ENCODE results near the gene ZNF385B. TPM values are rescaled to one million over a fixed set of nuclear protein-coding genes. Genes with fewer than 3 reads are reported as not detected.

The ZNF385B gene
- polyA plus RNA-seq, 1 donor from 2014 or later: 0.31 TPM

GRCh38 chr2:179447839-179448447 is 413.5 kb downstream of the ZNF385B start:
- Histone ChIP-seq H3K4me3 (ENCODE audit: low read length) (no peak overlapping the region), H3K36me3 (ENCODE audit: insufficient read depth, low read length) (no peaks in the 10 kb centered on the region), H2AFZ (ENCODE audit: low read depth, low read length) (no peak overlapping the region), H3K9ac (ENCODE audit: low read length) (no peak overlapping the region), H4K20me1 (ENCODE audit: insufficient read depth) (no peaks in the 10 kb centered on the region), H3K9me3 (ENCODE audit: low read length) (no peaks in the 10 kb centered on the region), H3K9me2 (ENCODE audit: insufficient read depth, low read length) (no peaks in the 10 kb centered on the region), H3F3A (ENCODE audit: insufficient read depth, low read length, poor library complexity, severe bottlenecking) (no peaks in the 10 kb centered on the region), H3K79me2 (replicated peaks; ENCODE audit: insufficient read depth, low read length) (no peaks in the 10 kb centered on the region), H3K27me3 (ENCODE audit: insufficient read depth, low read depth, low read length) (no peaks in the 10 kb centered on the region), H3K4me2 (ENCODE audit: low read length) (no peak overlapping the region), H3K27ac (ENCODE audit: low read length) (no peak overlapping the region)
- no peak for TF ChIP-seq SMC3 (conservative IDR thresholded peaks at IDR 0.05; ENCODE audit: poor library complexity)
- TF ChIP-seq REST (IDR thresholded peaks at IDR 0.05; ENCODE audit: borderline replicate concordance): no peak
- TF ChIP-seq EZH2 (IDR thresholded peaks at IDR 0.05; ENCODE audit: borderline replicate concordance, insufficient read depth, low read length, poor library complexity, severe bottlenecking): no peak
- TF ChIP-seq EP300 (conservative IDR thresholded peaks at IDR 0.05; ENCODE audit: poor library complexity, severe bottlenecking): no peak
- no peak for TF ChIP-seq POLR2AphosphoS5 (IDR thresholded peaks at IDR 0.05)
- TF ChIP-seq RAD21 (conservative IDR thresholded peaks at IDR 0.05): no peak
- TF ChIP-seq TAF1 (IDR thresholded peaks at IDR 0.05; ENCODE audit: low read depth): no peak
- TF ChIP-seq MXI1 (conservative IDR thresholded peaks at IDR 0.05; ENCODE audit: poor library complexity, severe bottlenecking): no peak
- no peak for TF ChIP-seq CTCF (IDR thresholded peaks at IDR 0.05; ENCODE audit: poor library complexity, severe bottlenecking)

- Histone ChIP-seq H3K27me3 (ENCODE audit: insufficient read depth, low read depth, low read length) (no peaks in the 10 kb centered on the region), H3K9ac (ENCODE audit: low read length) (no peak overlapping the region), H2AFZ (ENCODE audit: low read depth, low read length) (no peak overlapping the region), H3K4me3 (ENCODE audit: low read length) (no peak overlapping the region), H3K79me2 (replicated peaks; ENCODE audit: insufficient read depth, low read length) (no peaks in the 10 kb centered on the region), H3K36me3 (ENCODE audit: insufficient read depth, low read length) (no peaks in the 10 kb centered on the region), H3F3A (ENCODE audit: insufficient read depth, low read length, poor library complexity, severe bottlenecking) (no peaks in the 10 kb centered on the region), H3K9me2 (ENCODE audit: insufficient read depth, low read length) (no peaks in the 10 kb centered on the region), H4K20me1 (ENCODE audit: insufficient read depth) (no peaks in the 10 kb centered on the region), H3K27ac (ENCODE audit: low read length) (no peak overlapping the region), H3K4me2 (ENCODE audit: low read length) (no peak overlapping the region), H3K9me3 (ENCODE audit: low read length) (no peaks in the 10 kb centered on the region)
- TF ChIP-seq RAD21 (conservative IDR thresholded peaks at IDR 0.05): no peak
- TF ChIP-seq EZH2 (IDR thresholded peaks at IDR 0.05; ENCODE audit: borderline replicate concordance, insufficient read depth, low read length, poor library complexity, severe bottlenecking): no peak
- no peak for TF ChIP-seq CTCF (IDR thresholded peaks at IDR 0.05; ENCODE audit: poor library complexity, severe bottlenecking)
- TF ChIP-seq TAF1 (IDR thresholded peaks at IDR 0.05; ENCODE audit: low read depth): no peak
- no peak for TF ChIP-seq MXI1 (conservative IDR thresholded peaks at IDR 0.05; ENCODE audit: poor library complexity, severe bottlenecking)
- TF ChIP-seq REST (IDR thresholded peaks at IDR 0.05; ENCODE audit: borderline replicate concordance): no peak
- TF ChIP-seq EP300 (conservative IDR thresholded peaks at IDR 0.05; ENCODE audit: poor library complexity, severe bottlenecking): no peak
- TF ChIP-seq SMC3 (conservative IDR thresholded peaks at IDR 0.05; ENCODE audit: poor library complexity): no peak
- no peak for TF ChIP-seq POLR2AphosphoS5 (IDR thresholded peaks at IDR 0.05)
These were observed 414.0 kb downstream of the ZNF385B start for GRCh38 chr2:179447421-179447820.

All from neural cell (in vitro differentiated cells).